GM15510 (cell line): ENCODE data around the gene SS18.

Experiments
- POLR2A ChIP-seq: IDR thresholded peaks from 3 replicates; pipeline ENCODE4 v1.6.1; 2011; ENCODE audit warnings: borderline replicate concordance; ENCODE audit not compliant: insufficient read length; ENCODE audit errors: extremely low read depth

SS18 gene

DNA sequence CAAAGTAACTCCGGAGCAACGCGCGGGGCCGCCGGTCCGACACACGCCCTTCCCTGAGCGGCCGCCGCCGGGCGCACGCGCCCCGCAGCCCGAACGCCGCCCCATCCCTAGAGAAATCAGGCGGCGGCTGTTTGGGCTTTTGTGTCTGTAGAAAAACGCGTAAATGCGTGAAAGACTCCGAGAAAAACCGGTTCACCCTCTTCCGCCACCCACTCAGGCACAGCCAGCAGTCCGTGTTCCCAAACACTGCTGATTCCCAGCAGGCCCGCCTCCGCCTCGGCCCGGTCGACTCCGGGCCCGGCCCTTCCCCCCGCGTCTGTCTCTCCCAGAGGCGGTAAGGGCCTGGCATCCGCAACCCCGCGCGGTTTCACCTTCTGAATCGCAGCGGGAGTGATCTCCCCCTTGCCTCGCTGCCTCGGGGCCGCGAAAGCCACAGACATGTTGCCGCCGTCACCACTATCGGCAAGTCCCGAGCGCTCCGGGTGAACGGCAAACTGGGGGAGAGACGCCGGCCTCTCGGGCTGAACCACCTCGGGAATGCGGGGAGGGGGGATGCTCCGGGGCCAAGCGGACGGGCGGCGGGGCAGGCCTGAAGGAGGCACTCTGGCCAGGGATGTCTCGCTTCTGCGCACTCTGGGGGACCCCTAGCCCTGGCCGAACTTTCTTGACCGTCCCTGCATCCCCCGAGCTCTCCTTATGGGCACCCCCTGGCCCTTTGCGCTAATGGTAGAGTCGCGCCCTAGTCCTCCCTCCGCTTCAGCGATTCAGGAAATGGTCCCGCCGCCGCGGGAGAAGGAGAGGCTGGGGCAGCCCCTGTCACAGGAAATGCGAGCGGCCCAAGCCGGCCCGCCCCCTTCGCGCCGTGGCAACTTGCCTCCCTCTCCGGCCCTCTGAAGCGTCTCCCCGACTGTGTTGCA is at the start of gene SS18:
TSS of gene SS18 (minus strand) at position 484 of the 917 bp plus-strand sequence. CDS start at position 440, 44 bp downstream.
- TF ChIP-seq POLR2A, result peak; percentile 85

DNA sequence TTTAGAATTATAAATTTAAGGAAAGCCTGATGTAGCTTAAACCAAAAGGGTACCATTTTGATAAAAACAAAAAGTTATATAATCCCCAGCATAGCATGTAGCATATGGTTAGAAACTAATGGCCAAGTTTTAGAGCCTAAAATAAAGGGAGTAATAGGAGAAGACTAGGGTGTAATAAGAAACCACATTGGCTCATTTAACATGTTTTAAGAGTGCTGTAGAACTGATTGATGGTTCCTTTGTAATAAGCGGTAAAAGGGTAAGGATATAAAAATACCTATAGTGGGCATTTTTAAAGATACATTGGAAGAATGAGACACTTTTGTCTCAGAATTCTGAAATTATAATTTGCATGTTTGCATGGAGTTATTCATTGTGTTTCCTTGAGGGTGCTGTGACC is 45.1 kb upstream of the SS18 start:
- TF ChIP-seq POLR2A, result no peak

DNA sequence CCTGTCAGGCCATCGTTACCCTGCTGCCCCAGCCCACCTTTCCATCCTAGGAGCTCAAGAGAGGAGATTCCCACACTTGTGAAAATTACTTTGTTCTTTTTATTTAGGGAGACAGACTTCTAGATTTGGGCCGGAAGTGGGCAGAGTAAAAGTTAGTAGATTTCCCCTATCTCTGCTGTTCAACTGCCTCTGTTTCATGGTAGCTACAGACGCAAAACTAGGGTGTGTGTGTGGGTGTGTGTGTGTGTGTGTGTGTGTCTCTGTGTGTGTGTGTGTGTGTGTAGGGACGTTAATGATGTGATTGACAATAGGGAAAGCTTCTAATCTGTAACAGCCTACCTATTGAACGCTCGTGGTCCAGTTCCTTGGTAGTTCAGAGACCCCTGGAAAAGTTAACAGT is 43.7 kb upstream of the SS18 start:
- no peak for TF ChIP-seq POLR2A

GRCh38 chr18:26133652-26134051 is 43.2 kb upstream of the SS18 start, which contains the start of gene PSMA8:
Gene PSMA8 (plus strand): TSS chr18:26133869. CDS start chr18:26133966, 97 bp downstream.
- TF ChIP-seq POLR2A, result no peak

GRCh38 chr18:26127786-26128185 is 37.4 kb upstream of the SS18 start:
- no peak for TF ChIP-seq POLR2A

DNA sequence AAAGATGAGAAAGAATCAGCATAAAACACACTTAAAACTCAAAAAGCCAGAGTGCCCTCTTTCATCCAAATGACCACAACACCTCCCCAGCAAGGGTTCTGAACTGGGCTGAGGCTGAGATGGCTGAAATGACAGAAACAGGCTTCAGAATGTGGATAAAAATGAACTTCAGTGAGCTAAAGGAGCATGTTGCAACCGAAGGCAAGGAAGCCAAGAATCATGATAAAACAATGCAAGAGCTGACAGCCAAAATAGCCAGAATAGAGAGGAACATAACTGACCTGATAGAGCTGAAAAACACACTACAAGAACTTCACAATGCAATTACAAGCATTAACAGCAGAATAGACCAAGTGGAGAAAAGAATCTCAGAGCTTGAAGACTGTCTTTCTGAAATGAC is 31.1 kb upstream of the SS18 start:
- TF ChIP-seq POLR2A, result no peak

DNA sequence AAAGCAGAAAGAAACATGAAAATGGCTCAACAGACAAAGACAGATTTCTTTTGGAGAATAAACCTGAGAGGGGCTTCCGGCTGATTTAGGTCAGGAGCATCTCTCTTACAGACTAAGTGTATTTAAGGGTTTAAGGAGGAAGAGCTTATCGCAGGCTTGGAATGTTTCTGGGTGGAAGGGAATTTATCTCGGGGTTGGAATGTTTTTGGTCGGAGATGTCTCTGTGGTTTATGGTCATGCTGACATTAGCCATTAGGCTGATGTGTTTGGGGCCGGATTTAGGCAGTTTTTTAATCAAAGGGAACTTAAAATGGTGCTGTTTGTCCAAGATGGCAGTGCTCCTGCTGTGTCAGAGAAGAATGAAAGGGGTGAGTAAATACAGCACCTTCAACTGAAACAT is 28.8 kb upstream of the SS18 start:
- TF ChIP-seq POLR2A, result no peak

DNA sequence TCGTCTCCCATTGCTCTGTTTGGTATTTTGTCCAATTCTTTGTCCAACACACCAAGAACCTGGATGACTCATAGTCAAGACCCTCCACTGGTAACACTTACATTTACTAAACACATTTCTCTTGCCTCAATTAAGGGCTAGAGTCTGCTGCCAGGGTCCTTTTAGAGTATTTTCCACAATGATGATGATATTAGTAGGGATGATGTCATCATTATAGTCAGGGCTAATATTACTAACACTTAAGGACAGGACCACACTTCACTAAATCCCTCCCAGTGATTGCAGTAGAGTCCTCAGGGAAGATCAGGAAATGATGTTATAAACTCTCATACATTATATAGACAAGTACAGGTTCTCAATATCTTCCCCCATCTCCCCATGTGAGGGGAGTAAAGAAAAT is 13.6 kb upstream of the SS18 start:
- no peak for TF ChIP-seq POLR2A

DNA sequence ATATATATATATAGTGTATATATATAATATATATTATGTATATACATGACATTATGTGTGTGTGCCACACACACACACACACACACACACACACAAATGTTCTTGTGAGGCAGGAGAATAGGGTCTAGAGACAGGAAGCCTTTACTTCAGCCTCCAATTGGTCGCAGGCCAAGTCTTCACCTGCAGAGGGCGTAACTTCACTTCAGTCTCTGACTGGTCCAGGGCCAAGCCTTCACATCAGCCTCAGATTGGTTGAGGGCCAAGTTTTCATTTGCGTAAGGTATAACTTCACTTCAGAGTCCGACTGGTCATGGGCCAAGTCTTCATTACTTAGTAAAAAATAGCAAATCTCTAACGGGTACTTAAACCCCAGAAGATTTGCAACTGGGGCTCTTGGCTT is 13.2 kb upstream of the SS18 start:
- TF ChIP-seq POLR2A, result no peak

- no peak for TF ChIP-seq POLR2A
These were observed 7.2 kb upstream of the SS18 start for GRCh38 chr18:26097563-26097962.

DNA sequence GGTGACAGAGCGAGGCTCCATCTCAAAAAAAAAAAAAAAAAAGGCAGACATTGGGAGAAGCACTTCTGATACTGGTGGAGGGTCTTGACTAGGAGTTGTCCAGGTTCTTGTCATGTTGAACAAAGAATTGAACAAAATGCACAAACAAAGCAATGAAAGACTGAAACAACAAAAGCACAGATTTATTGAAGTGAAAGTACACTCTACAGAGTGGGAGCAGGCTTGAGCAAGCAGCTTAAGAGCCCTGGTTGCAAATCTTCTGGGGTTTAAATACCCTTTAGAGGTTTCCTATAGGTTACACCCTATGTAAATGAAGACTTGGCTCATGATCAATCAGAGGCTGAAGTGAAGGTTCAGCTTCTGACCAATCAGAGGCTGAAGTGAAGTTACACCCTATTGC is 6.4 kb upstream of the SS18 start:
- TF ChIP-seq POLR2A, result no peak

- TF ChIP-seq POLR2A, result peak; percentile 18
These were observed 726 bp upstream of the SS18 start for GRCh38 chr18:26091047-26091630.

DNA sequence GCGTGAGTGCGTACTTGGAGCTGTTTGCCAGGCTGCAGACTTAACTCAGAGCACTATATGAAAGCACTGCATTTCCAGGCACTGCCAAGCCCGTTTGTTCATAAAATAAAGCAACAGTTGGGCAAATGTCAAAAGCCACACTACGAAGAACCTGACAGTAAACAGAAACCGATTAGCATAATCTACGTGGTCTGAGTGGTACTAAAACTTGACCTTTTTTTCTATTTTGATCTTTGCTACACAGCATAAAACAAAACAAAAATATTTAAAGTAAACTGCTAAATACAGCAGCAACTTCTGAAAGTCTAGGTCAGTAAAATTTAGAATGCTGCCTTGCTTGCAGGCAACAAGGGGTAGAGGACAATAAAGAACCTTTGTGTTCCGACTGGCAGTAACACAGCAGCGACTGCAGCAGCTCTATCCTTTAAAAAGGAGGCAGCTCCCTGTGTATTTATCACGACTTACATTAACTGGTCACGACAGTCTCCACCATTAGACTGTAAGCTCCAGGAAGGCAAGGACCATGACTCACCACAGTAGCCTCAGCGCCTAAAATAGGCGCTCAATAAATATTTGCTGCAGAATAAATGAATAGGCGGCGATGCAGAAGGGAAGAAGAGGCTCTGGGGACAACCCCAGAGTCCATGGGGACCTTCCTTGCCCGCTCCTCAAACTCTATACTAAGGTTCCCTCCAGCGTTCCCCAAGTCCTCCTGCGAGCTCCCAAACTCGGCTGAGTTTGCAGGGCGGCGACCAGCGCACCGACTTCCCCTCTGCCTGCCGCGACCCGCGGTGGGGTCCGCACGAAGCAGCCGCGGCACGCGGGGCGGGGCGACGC is 902 bp downstream of the SS18 start:
- no peak for TF ChIP-seq POLR2A

GRCh38 chr18:26088487-26088886 is 1.9 kb downstream of the SS18 start:
- no peak for TF ChIP-seq POLR2A

GRCh38 chr18:26086959-26087358 is 3.5 kb downstream of the SS18 start:
- no peak for TF ChIP-seq POLR2A
